KMS-11 (cell line): Measurements from ENCODE around the gene IL12RB2.

Experiments
- H2AFZ ChIP-seq: fragments of 200-600 bp; sonication (generic); 2 replicates; pipeline ENCODE4 v1.6.1; 2016; ENCODE audit warnings: antibody characterized with exemption, mixed run types, low read depth
- H3K27ac ChIP-seq: fragments of 200-600 bp; sonication (generic); 2 replicates; pipeline ENCODE4 v1.6.1; 2016; ENCODE audit warnings: mild to moderate bottlenecking, mixed run types
- H3K27me3 ChIP-seq: fragments of 200-600 bp; sonication (generic); 2 replicates; pipeline ENCODE4 v1.6.1; 2017; ENCODE audit warnings: mild to moderate bottlenecking, low read depth, mixed run types, moderate library complexity; ENCODE audit not compliant: insufficient read depth
- H3K36me3 ChIP-seq: fragments of 200-600 bp; sonication (generic); 2 replicates; pipeline ENCODE4 v1.6.1; 2017; ENCODE audit warnings: mild to moderate bottlenecking, mixed run types; ENCODE audit not compliant: insufficient read depth
- H3K4me1 ChIP-seq: fragments of 200-600 bp; sonication (generic); 2 replicates; pipeline ENCODE4 v1.6.1; 2016; ENCODE audit warnings: mild to moderate bottlenecking, low read depth, mixed run types; ENCODE audit not compliant: poor library complexity, severe bottlenecking
- H3K4me2 ChIP-seq: fragments of 200-600 bp; sonication (generic); 2 replicates; pipeline ENCODE4 v1.7.0; 2016; ENCODE audit warnings: mild to moderate bottlenecking, mixed run types
- H3K4me3 ChIP-seq: fragments of 200-600 bp; sonication (generic); IDR thresholded peaks from 2 replicates; pipeline ENCODE4 v1.6.1; 2017; ENCODE audit warnings: low read depth, low read length, mixed read lengths; ENCODE audit not compliant: insufficient read depth
- H3K79me2 ChIP-seq: fragments of 200-600 bp; sonication (generic); 2 replicates; pipeline ENCODE4 v1.6.1; 2016; ENCODE audit warnings: low read depth, mixed run types; ENCODE audit not compliant: insufficient read depth
- H3K9ac ChIP-seq: fragments of 200-600 bp; sonication (generic); 2 replicates; pipeline ENCODE4 v1.6.1; 2016; ENCODE audit warnings: mild to moderate bottlenecking, mixed run types
- H4K20me1 ChIP-seq: fragments of 200-600 bp; sonication (generic); 2 replicates; pipeline ENCODE4 v1.6.1; 2016; ENCODE audit warnings: mild to moderate bottlenecking, mixed run types; ENCODE audit not compliant: insufficient read depth
- CTCF ChIP-seq: fragments of 200-600 bp; sonication (generic); conservative IDR thresholded peaks from 2 replicates; pipeline ENCODE4 v1.6.1; 2017; ENCODE audit warnings: low read depth, mild to moderate bottlenecking, antibody characterized with exemption, low read length, moderate library complexity, mixed read lengths

IL12RB2 gene

GRCh38 chr1:67342076-67342890 is 34.6 kb downstream of the IL12RB2 start:
- no peak overlapping the region for H2AFZ ChIP-seq
- no peaks in the 10 kb centered on the region for H3K79me2 ChIP-seq
- H3K4me2 ChIP-seq = no peak overlapping the region
- no peak overlapping the region for H3K9ac ChIP-seq
- no peak overlapping the region for H3K27ac ChIP-seq
- no peak for TF ChIP-seq CTCF
- H3K36me3 ChIP-seq = no peaks in the 10 kb centered on the region
- no peaks in the 10 kb centered on the region for H3K27me3 ChIP-seq
- H3K4me1 ChIP-seq = no peaks in the 10 kb centered on the region
- H4K20me1 ChIP-seq = no peaks in the 10 kb centered on the region
- no peak overlapping the region for H3K4me3 ChIP-seq

GRCh38 chr1:67345556-67345955 is 37.9 kb downstream of the IL12RB2 start:
- Histone ChIP-seq H3K36me3 (no peaks in the 10 kb centered on the region), H3K9ac (no peak overlapping the region), H2AFZ (no peak overlapping the region), H3K27me3 (no peaks in the 10 kb centered on the region), H3K4me1 (no peaks in the 10 kb centered on the region), H3K79me2 (no peaks in the 10 kb centered on the region), H3K27ac (no peak overlapping the region), H3K4me2 (no peak overlapping the region), H3K4me3 (no peak overlapping the region), H4K20me1 (no peaks in the 10 kb centered on the region)
- TF ChIP-seq CTCF = no peak

GRCh38 chr1:67346982-67347381 is 39.3 kb downstream of the IL12RB2 start:
- H3K4me2 ChIP-seq = no peak overlapping the region
- no peaks in the 10 kb centered on the region for H3K27me3 ChIP-seq
- no peaks in the 10 kb centered on the region for H3K4me1 ChIP-seq
- no peak overlapping the region for H3K9ac ChIP-seq
- no peaks in the 10 kb centered on the region for H4K20me1 ChIP-seq
- H2AFZ ChIP-seq = no peak overlapping the region
- H3K27ac ChIP-seq = no peak overlapping the region
- no peak overlapping the region for H3K4me3 ChIP-seq
- H3K36me3 ChIP-seq = no peaks in the 10 kb centered on the region
- no peak for TF ChIP-seq CTCF
- no peaks in the 10 kb centered on the region for H3K79me2 ChIP-seq

GRCh38 chr1:67347688-67348472 is 40.2 kb downstream of the IL12RB2 start:
- Histone ChIP-seq H3K27ac (no peak overlapping the region), H3K4me2 (no peak overlapping the region), H3K79me2 (no peaks in the 10 kb centered on the region), H3K27me3 (no peaks in the 10 kb centered on the region), H3K4me1 (no peaks in the 10 kb centered on the region), H4K20me1 (no peaks in the 10 kb centered on the region), H3K4me3 (no peak overlapping the region), H3K9ac (no peak overlapping the region), H3K36me3 (no peaks in the 10 kb centered on the region), H2AFZ (no peak overlapping the region)
- TF ChIP-seq CTCF = peak; percentile 35; the same call in 1 of the 2 replicates
